Gastroesophageal sphincter (tissue), 2 donors: ENCODE results near the gene HDGFL2.

Source experiments
- POLR2A ChIP-seq, 2 donors: fragments of 450-650 bp; IDR thresholded peaks; one replicate each; pipeline ENCODE4 v1.6.1; 2017; ENCODE audit warnings: antibody characterized with exemption in 2 of 2, mild to moderate bottlenecking in 2 of 2, moderate library complexity in 1 of 2
- POLR2AphosphoS5 ChIP-seq: sonication (generic); formaldehyde crosslinking; IDR thresholded peaks from one replicate; pipeline ENCODE4 v1.6.1; 2017; ENCODE audit warnings: antibody characterized with exemption

GRCh38 chr19:4430760-4431159 is 41.3 kb upstream of the HDGFL2 start:
- TF ChIP-seq POLR2A (IDR thresholded peaks at IDR 0.05) = no peak
- no peak for TF ChIP-seq POLR2AphosphoS5
